Effector memory CD8-positive, alpha-beta T cell (primary cell): Measurements from ENCODE around the gene TSHZ2.

Experiments
- ATAC-seq: fragments of 150-1000 bp; cut with Tn5 transposase; replicated peaks from 2 replicates; pipeline ENCODE4 v1.10.0; 2021; ENCODE audit warnings: mild to moderate bottlenecking, moderate library complexity
- DNase-seq, 3 experiments: peaks; one replicate each; pipeline ENCODE4 v3.0.0; 2021
- H3K27ac Mint-ChIP-seq, 2 donors: one replicate each; pipeline ENCODE4 v1.8.0; 2022; ENCODE audit warnings: mild to moderate bottlenecking in 2 of 2, mixed read lengths in 2 of 2, moderate library complexity in 2 of 2
- H3K27me3 Mint-ChIP-seq, 2 donors: one replicate each; pipeline ENCODE4 v1.8.0; 2022; ENCODE audit warnings: mixed read lengths in 2 of 2
- H3K36me3 Mint-ChIP-seq: one replicate; pipeline ENCODE4 v1.8.0; 2022; ENCODE audit warnings: mild to moderate bottlenecking, moderate library complexity, mixed read lengths; ENCODE audit not compliant: insufficient read depth
- H3K4me1 Mint-ChIP-seq, 2 donors: one replicate each; pipeline ENCODE4 v1.8.0; 2022; ENCODE audit warnings: low read depth in 2 of 2, mixed read lengths in 2 of 2
- H3K4me3 Mint-ChIP-seq, 2 donors: one replicate each; pipeline ENCODE4 v1.8.0; 2022; ENCODE audit warnings: mild to moderate bottlenecking in 2 of 2, mixed read lengths in 2 of 2, moderate library complexity in 2 of 2
- H3K9me3 Mint-ChIP-seq, 2 donors: one replicate each; pipeline ENCODE4 v1.8.0; 2022; ENCODE audit warnings: mixed read lengths in 2 of 2

TSHZ2 gene

GRCh38 chr20:53298260-53298659 lies 326.1 kb downstream of the TSHZ2 start:
- Mint-ChIP-seq H3K9me3 (no peaks in the 10 kb centered on the region), H3K4me3 (no peak overlapping the region), H3K36me3 (no peaks in the 10 kb centered on the region), H3K27ac (no peak overlapping the region), H3K27me3 (peaks cover 64 to 66% of the 10 kb centered on the region in 2 donors), H3K4me1 (no peaks in the 10 kb centered on the region)
- DNase-seq, result no peak
- ATAC-seq, result no peak

- H3K36me3 Mint-ChIP-seq, result no peaks in the 10 kb centered on the region
- no peaks in the 10 kb centered on the region for H3K9me3 Mint-ChIP-seq
- ATAC-seq, result no peak
- no peak for DNase-seq
- H3K27me3 Mint-ChIP-seq, result peaks cover 60 to 64% of the 10 kb centered on the region in 2 donors
- no peak overlapping the region for H3K4me3 Mint-ChIP-seq
- H3K27ac Mint-ChIP-seq, result no peak overlapping the region
- H3K4me1 Mint-ChIP-seq, result no peaks in the 10 kb centered on the region
These were observed 326.8 kb downstream of the TSHZ2 start for GRCh38 chr20:53298911-53299310.

- ATAC-seq (no peak), DNase-seq (no peak)
- H3K36me3 Mint-ChIP-seq, result no peaks in the 10 kb centered on the region
- H3K4me3 Mint-ChIP-seq, result no peak overlapping the region
- H3K27me3 Mint-ChIP-seq, result peaks cover 51 to 59% of the 10 kb centered on the region in 2 donors
- H3K27ac Mint-ChIP-seq, result no peak overlapping the region
- H3K9me3 Mint-ChIP-seq, result no peaks in the 10 kb centered on the region
- no peaks in the 10 kb centered on the region for H3K4me1 Mint-ChIP-seq
These were observed 327.7 kb downstream of the TSHZ2 start for GRCh38 chr20:53299831-53300230.

GRCh38 chr20:53301869-53302268 lies 329.7 kb downstream of the TSHZ2 start:
- Mint-ChIP-seq H3K27ac (no peak overlapping the region), H3K4me1 (no peaks in the 10 kb centered on the region), H3K27me3 (peaks cover 54% of the 10 kb centered on the region in 2 donors), H3K9me3 (no peaks in the 10 kb centered on the region), H3K36me3 (no peaks in the 10 kb centered on the region), H3K4me3 (no peak overlapping the region)
- DNase-seq (no peak), ATAC-seq (no peak)

GRCh38 chr20:53302695-53303412 lies 330.7 kb downstream of the TSHZ2 start:
- H3K4me1 Mint-ChIP-seq, result no peaks in the 10 kb centered on the region
- H3K27ac Mint-ChIP-seq, result no peak overlapping the region
- peaks cover 55 to 58% of the 10 kb centered on the region in 2 donors for H3K27me3 Mint-ChIP-seq
- DNase-seq, result no peak
- no peak overlapping the region for H3K4me3 Mint-ChIP-seq
- ATAC-seq, result no peak
- no peaks in the 10 kb centered on the region for H3K36me3 Mint-ChIP-seq
- no peaks in the 10 kb centered on the region for H3K9me3 Mint-ChIP-seq

GRCh38 chr20:53303413-53303760 lies 331.2 kb downstream of the TSHZ2 start:
- Mint-ChIP-seq H3K27ac (no peak overlapping the region), H3K27me3 (peaks cover 55 to 58% of the 10 kb centered on the region in 2 donors), H3K36me3 (no peaks in the 10 kb centered on the region), H3K4me3 (no peak overlapping the region), H3K4me1 (no peaks in the 10 kb centered on the region), H3K9me3 (no peaks in the 10 kb centered on the region)
- no peak for DNase-seq
- ATAC-seq, result no peak

GRCh38 chr20:53304146-53304545 lies 332.0 kb downstream of the TSHZ2 start:
- H3K36me3 Mint-ChIP-seq, result no peaks in the 10 kb centered on the region
- no peaks in the 10 kb centered on the region for H3K9me3 Mint-ChIP-seq
- no peak overlapping the region for H3K27ac Mint-ChIP-seq
- peaks cover 55 to 57% of the 10 kb centered on the region in 2 donors for H3K27me3 Mint-ChIP-seq
- ATAC-seq (no peak), DNase-seq (no peak)
- H3K4me1 Mint-ChIP-seq, result no peaks in the 10 kb centered on the region
- H3K4me3 Mint-ChIP-seq, result no peak overlapping the region

- Mint-ChIP-seq H3K27me3 (peaks cover 44 to 50% of the 10 kb centered on the region in 2 donors), H3K27ac (no peak overlapping the region), H3K4me3 (no peak overlapping the region), H3K36me3 (no peaks in the 10 kb centered on the region), H3K4me1 (no peaks in the 10 kb centered on the region), H3K9me3 (no peaks in the 10 kb centered on the region)
- DNase-seq (no peak), ATAC-seq (no peak)
These were observed 334.1 kb downstream of the TSHZ2 start for GRCh38 chr20:53306192-53306805.

GRCh38 chr20:53307964-53308597 lies 335.9 kb downstream of the TSHZ2 start:
- no peaks in the 10 kb centered on the region for H3K9me3 Mint-ChIP-seq
- no peaks in the 10 kb centered on the region for H3K36me3 Mint-ChIP-seq
- H3K27ac Mint-ChIP-seq, result no peak overlapping the region

GRCh38 chr20:53309515-53309914 lies 337.4 kb downstream of the TSHZ2 start:
- Mint-ChIP-seq H3K9me3 (no peaks in the 10 kb centered on the region), H3K36me3 (no peaks in the 10 kb centered on the region), H3K4me1 (no peaks in the 10 kb centered on the region), H3K27me3 (peaks cover 44 to 69% of the 10 kb centered on the region in 2 donors), H3K4me3 (no peak overlapping the region), H3K27ac (no peak overlapping the region)
- ATAC-seq, result no peak
- DNase-seq, result no peak

More at GRCh38 chr20:53307964-53308597, 335.9 kb downstream of the TSHZ2 start:
- Mint-ChIP-seq H3K4me3 (no peak overlapping the region), H3K27me3 (peaks cover 45 to 54% of the 10 kb centered on the region in 2 donors), H3K4me1 (no peaks in the 10 kb centered on the region)
- DNase-seq (no peak), ATAC-seq (no peak)

GRCh38 chr20:53312957-53313356 lies 340.8 kb downstream of the TSHZ2 start:
- no peak overlapping the region for H3K4me3 Mint-ChIP-seq
- no peaks in the 10 kb centered on the region for H3K36me3 Mint-ChIP-seq
- no peak overlapping the region for H3K27ac Mint-ChIP-seq
- DNase-seq (no peak), ATAC-seq (no peak)
- H3K9me3 Mint-ChIP-seq, result no peaks in the 10 kb centered on the region
- H3K27me3 Mint-ChIP-seq, result peaks cover 39 to 64% of the 10 kb centered on the region in 2 donors
- no peaks in the 10 kb centered on the region for H3K4me1 Mint-ChIP-seq

GRCh38 chr20:53316206-53316937 lies 344.2 kb downstream of the TSHZ2 start:
- no peak for ATAC-seq
- Mint-ChIP-seq H3K4me1 (no peaks in the 10 kb centered on the region), H3K4me3 (no peak overlapping the region), H3K9me3 (no peaks in the 10 kb centered on the region), H3K27me3 (peaks cover 33 to 75% of the 10 kb centered on the region in 2 donors), H3K36me3 (no peaks in the 10 kb centered on the region), H3K27ac (no peak overlapping the region)
- no peak for DNase-seq

- Mint-ChIP-seq H3K4me1 (peaks cover 0 to 2% of the 10 kb centered on the region in 2 donors), H3K27ac (no peak overlapping the region), H3K4me3 (no peak overlapping the region), H3K9me3 (no peaks in the 10 kb centered on the region), H3K36me3 (peaks cover 2% of the 10 kb centered on the region), H3K27me3 (peaks cover 31 to 65% of the 10 kb centered on the region in 2 donors)
- DNase-seq (no peak), ATAC-seq (no peak)
These were observed 347.0 kb downstream of the TSHZ2 start for GRCh38 chr20:53319200-53319599.
